HepG2 (cell line): ENCODE data around the gene SYT13. TPM values are rescaled to one million over a fixed set of nuclear protein-coding genes. Genes with fewer than 3 reads are reported as not detected.

ENCODE experiments used
- ATAC-seq: fragments of 200-7000 bp; cut with Tn5 transposase; 3 replicates; pipeline ENCODE4 v1.9.1; 2020; ENCODE audit warnings: mild to moderate bottlenecking, moderate library complexity
- BruUV-seq: library from RNA; stranded (reverse); fragments of 400-500 nt; replicated peaks from 2 replicates; lab custom pipeline; 2021; lab: Mats Ljungman, UMichigan
- CTCF ChIA-PET: fragments of 300-600 bp; formaldehyde crosslinking; extraction: SDS; loops from one replicate; lab custom pipeline; 2021; ENCODE audit warnings: low total read pairs, inconsistent platforms, low intra/inter-chr PET ratio; lab: Yijun Ruan, JAX
- POLR2A ChIA-PET: fragments of 350-600 bp; sonication (Branson Sonifier 250); formaldehyde crosslinking; loops from one replicate; lab custom pipeline; 2020; ENCODE audit warnings: antibody characterized with exemption, inconsistent platforms; lab: Yijun Ruan, JAX
- DNase-seq: peaks from one replicate; pipeline ENCODE4 v3.0.0-alpha.2; 2015; ENCODE audit warnings: low spot score
- FAIRE-seq: peaks from 3 replicates; lab custom pipeline; 2011; peaks lifted over from hg19 to GRCh38; lab: Jason Lieb, UNC
- H2AFZ ChIP-seq: one replicate; pipeline ENCODE4 v1.6.1; 2011; ENCODE audit warnings: low read length, inconsistent platforms
- H3K27ac ChIP-seq: fragments of 300-600 bp; 3 replicates; pipeline ENCODE4 v1.8.0; 2011; ENCODE audit warnings: mixed run types, mild to moderate bottlenecking, mixed read lengths, low read length, inconsistent platforms; ENCODE audit not compliant: insufficient read depth; ENCODE audit errors: extremely low read length
- H3K27me3 ChIP-seq, 2 experiments: fragments of 200-600 bp in 1 of 2; 2 replicates in 1 of 2; 3 replicates in 1 of 2; pipeline versions ENCODE4 v1.6.0 to v1.8.0; 2011; ENCODE audit warnings: low read length in 2 of 2, mild to moderate bottlenecking in 2 of 2, moderate library complexity in 2 of 2, inconsistent platforms in 1 of 2; ENCODE audit not compliant: insufficient read depth in 2 of 2, control insufficient read depth in 1 of 2
- H3K36me3 ChIP-seq, 2 experiments: fragments of 200-600 bp in 1 of 2; replicated peaks in 1 of 2; 2 replicates in 1 of 2; 3 replicates in 1 of 2; pipeline versions ENCODE4 v1.5.1 to v1.8.0; 2011; ENCODE audit warnings: low read length in 2 of 2, inconsistent platforms in 1 of 2; ENCODE audit not compliant: insufficient read depth in 2 of 2, control insufficient read depth in 1 of 2
- H3K4me1 ChIP-seq: 2 replicates; pipeline ENCODE4 v1.5.1; 2012; ENCODE audit warnings: low read length, inconsistent platforms; ENCODE audit not compliant: insufficient read depth
- H3K4me2 ChIP-seq: 2 replicates; pipeline ENCODE4 v1.6.0; 2011; ENCODE audit warnings: low read depth, low read length, inconsistent platforms
- H3K4me3 ChIP-seq, 3 experiments: fragments of 200-600 bp in 1 of 3; sonication (generic), shearing (Covaris generic) in 1 of 3; replicated peaks in 1 of 3; 2 replicates each; pipeline ENCODE4 v1.5.1; 2011 to 2016; ENCODE audit warnings: low read length in 3 of 3, inconsistent platforms in 2 of 3, low read depth in 2 of 3, mild to moderate bottlenecking in 2 of 3, control low read depth in 1 of 3, mixed read lengths in 1 of 3; ENCODE audit not compliant: insufficient read depth in 1 of 3
- H3K79me2 ChIP-seq: one replicate; pipeline ENCODE4 v1.6.1; 2011; ENCODE audit warnings: low read length, inconsistent platforms; ENCODE audit not compliant: insufficient read depth
- H3K9ac ChIP-seq: 2 replicates; pipeline ENCODE4 v1.6.0; 2011; ENCODE audit warnings: mild to moderate bottlenecking, low read depth, low read length, inconsistent platforms; ENCODE audit not compliant: insufficient read depth
- H3K9me3 ChIP-seq: 2 replicates; pipeline ENCODE4 v1.5.1; 2012; ENCODE audit warnings: mild to moderate bottlenecking, low read length
- H4K20me1 ChIP-seq: 2 replicates; pipeline ENCODE4 v1.6.0; 2011; ENCODE audit warnings: inconsistent platforms, mild to moderate bottlenecking, low read length, moderate library complexity; ENCODE audit not compliant: insufficient read depth
- KLF11 ChIP-seq: IDR thresholded peaks from 2 replicates; pipeline ENCODE4 v1.6.1; 2016; ENCODE audit warnings: missing compliant biosample characterization
- MAZ ChIP-seq, 2 experiments: sonication (generic) in 1 of 2; formaldehyde crosslinking in 1 of 2; IDR thresholded peaks; 2 replicates each; pipeline versions ENCODE4 v1.5.0 to v1.6.1; 2012 to 2020; ENCODE audit warnings: low read depth in 2 of 2, mild to moderate bottlenecking in 2 of 2, borderline replicate concordance in 1 of 2, improper control_type of control experiment in 1 of 2, low read length in 1 of 2, missing genetic modification reagents in 1 of 2, moderate library complexity in 1 of 2
- MXI1 ChIP-seq: IDR thresholded peaks from 3 replicates; pipeline ENCODE4 v1.6.1; 2012; ENCODE audit warnings: low read depth, low read length, inconsistent platforms, borderline replicate concordance
- NR2F2 ChIP-seq: IDR thresholded peaks from 2 replicates; pipeline ENCODE4 v1.6.1; 2012; ENCODE audit warnings: low read depth, inconsistent platforms, borderline replicate concordance
- RBM22 ChIP-seq: fragments of 200-400 bp; formaldehyde crosslinking; optimal IDR thresholded peaks from 2 replicates; pipeline ENCODE3; 2017; ENCODE audit warnings: mild to moderate bottlenecking, low read length, moderate library complexity
- REL ChIP-seq: sonication (generic); formaldehyde crosslinking; conservative IDR thresholded peaks from 2 replicates; pipeline ENCODE4 v1.8.0; 2022; ENCODE audit warnings: mild to moderate bottlenecking, missing genetic modification reagents, moderate library complexity
- SRY ChIP-seq: sonication (generic); formaldehyde crosslinking; IDR thresholded peaks from 2 replicates; pipeline ENCODE4 v1.8.0; 2022; ENCODE audit warnings: mild to moderate bottlenecking, missing genetic modification reagents
- TCF7L2 ChIP-seq: IDR thresholded peaks from 2 replicates; pipeline ENCODE4 v1.6.1; 2011; ENCODE audit warnings: mild to moderate bottlenecking, low read depth, low read length, moderate library complexity
- ZNF296 ChIP-seq: sonication (generic); formaldehyde crosslinking; conservative IDR thresholded peaks from 2 replicates; pipeline ENCODE4 v1.5.0; 2020; ENCODE audit warnings: mild to moderate bottlenecking, missing genetic modification reagents
- ZNF615 ChIP-seq: sonication (generic); formaldehyde crosslinking; IDR thresholded peaks from 2 replicates; pipeline ENCODE4 v1.5.0; 2020; ENCODE audit warnings: mild to moderate bottlenecking, missing genetic modification reagents, borderline replicate concordance
- ZNF768 ChIP-seq: sonication (generic); formaldehyde crosslinking; IDR thresholded peaks from 2 replicates; pipeline ENCODE4 v1.4.0; 2020; ENCODE audit warnings: missing genetic modification reagents
- ZNF891 ChIP-seq: sonication (generic); formaldehyde crosslinking; IDR thresholded peaks from 2 replicates; pipeline ENCODE4 v1.5.0; 2020; ENCODE audit warnings: mild to moderate bottlenecking, missing genetic modification reagents
- ZZZ3 ChIP-seq: sonication (generic); formaldehyde crosslinking; IDR thresholded peaks from 2 replicates; pipeline ENCODE4 v1.4.0; 2020; ENCODE audit warnings: missing genetic modification reagents, mild to moderate bottlenecking, borderline replicate concordance
- WGBS: methylation state at CpG from one replicate; pipeline ENCODE4 v1.1.6; 2017; ENCODE audit warnings: low lambda C conversion rate; 5-methylcytosine and 5-hydroxymethylcytosine counted together
- in situ Hi-C: cut with HindIII; loops from 2 replicates; pipeline ENCODE4 v1.10.0; 2017; ENCODE audit warnings: low pct_unique_long_range_greater_than_20kb; ENCODE audit not compliant: extremely low pct_ligation_motif_present
- intact Hi-C: fragments of 100-400 bp; cut with micrococcal nuclease; formaldehyde crosslinking; loops from one replicate; pipeline ENCODE4 v1.10.0; 2022; ENCODE audit not compliant: unreplicated experiment
- polyA plus RNA-seq, 8 experiments: library from polyadenylated mRNA; depleted of rRNA in 3 of 8; stranded (reverse) in 7 of 8; unstranded in 1 of 8; fragments of >200 nt; fragmentation: Illumina TruSeq in 4 of 8; extraction: Trizol in 4 of 8; gene quantifications; 2 replicates each; pipeline versions ENCODE4 v1.2.1 to v1.2.3, GENCODE V29; 2011 to 2016; ENCODE audit warnings: low read depth in 4 of 8, missing spikeins in 1 of 8, mixed read lengths in 1 of 8; ENCODE audit not compliant: insufficient read depth in 1 of 8
- total RNA-seq, 5 experiments: library from RNA; depleted of rRNA; stranded (reverse); fragments of >200 nt; fragmentation: Illumina TruSeq; extraction: Trizol; gene quantifications; 2 replicates each; pipeline ENCODE4 v1.2.3, GENCODE V29; 2016; ENCODE audit warnings: low read depth in 1 of 5
- TF ChIP-seq, protein P1 (sequence below): sonication (generic); formaldehyde crosslinking; IDR thresholded peaks from 2 replicates; pipeline ENCODE4 v1.4.0; 2020; ENCODE audit warnings: mild to moderate bottlenecking, missing genetic modification reagents
- TF ChIP-seq, protein P2 (sequence below): sonication (generic); formaldehyde crosslinking; IDR thresholded peaks from 2 replicates; pipeline ENCODE4 v1.5.0; 2020; ENCODE audit warnings: mild to moderate bottlenecking, missing genetic modification reagents
- TF ChIP-seq, protein P3 (sequence below): sonication (generic); formaldehyde crosslinking; IDR thresholded peaks from 2 replicates; pipeline ENCODE4 v1.5.0; 2020; ENCODE audit warnings: missing genetic modification reagents, mild to moderate bottlenecking, borderline replicate concordance

Gene SYT13
- total and polyA plus RNA-seq, 2 of the 13 experiments (the other 11 are each of a cell fraction or from before 2014, with no cell fraction given) = 0.02 to 0.13 TPM

DNA sequence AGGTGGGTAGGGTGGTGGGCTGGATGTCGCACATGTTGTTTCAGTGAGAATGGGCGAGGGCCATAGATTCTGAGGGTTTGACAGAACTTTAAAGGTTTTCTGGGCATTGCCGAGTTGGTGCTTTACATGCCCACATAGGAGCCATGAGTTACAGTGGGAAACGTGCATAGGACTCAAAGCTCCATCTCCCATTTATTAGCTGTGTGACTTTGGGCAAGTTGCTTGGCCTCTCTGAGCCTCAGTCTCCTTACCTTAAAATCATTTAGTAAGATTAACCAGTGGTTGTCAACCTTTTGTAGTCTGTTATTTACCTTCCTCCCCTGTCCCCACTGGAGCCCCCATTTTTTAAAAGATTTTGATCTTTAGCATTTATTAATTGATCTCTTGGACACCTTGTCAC is 67.4 kb downstream of the SYT13 start:
- Histone ChIP-seq H3K4me1 (no peaks in the 10 kb centered on the region), H3K9me3 (no peaks in the 10 kb centered on the region), H3K79me2 (no peaks in the 10 kb centered on the region), H3K27me3 (no peaks in the 10 kb centered on the region), H4K20me1 (no peaks in the 10 kb centered on the region), H3K4me3 (no peak overlapping the region), H3K9ac (no peak overlapping the region), H3K36me3 (no peaks in the 10 kb centered on the region), H3K4me2 (no peak overlapping the region), H2AFZ (no peak overlapping the region), H3K27ac (no peak overlapping the region)
- no TSS peak for BruUV-seq
- ChIA-PET POLR2A (no interaction called here), CTCF (no interaction called here)
- 84% methylated on average over 4 of the region's 4 CpGs for WGBS
- ATAC-seq (no peak), DNase-seq (no peak), FAIRE-seq (no peak)
- in situ Hi-C loops = no loop called here
- intact Hi-C loops = no loop called here
- TF ChIP-seq KLF11 (CRISPR knock-in tag) (no peak), ZNF768 (peak; percentile 52; the same call in 1 of the 2 replicates)
- TF ChIP-seq, all 625 proteins: peak for 1

DNA sequence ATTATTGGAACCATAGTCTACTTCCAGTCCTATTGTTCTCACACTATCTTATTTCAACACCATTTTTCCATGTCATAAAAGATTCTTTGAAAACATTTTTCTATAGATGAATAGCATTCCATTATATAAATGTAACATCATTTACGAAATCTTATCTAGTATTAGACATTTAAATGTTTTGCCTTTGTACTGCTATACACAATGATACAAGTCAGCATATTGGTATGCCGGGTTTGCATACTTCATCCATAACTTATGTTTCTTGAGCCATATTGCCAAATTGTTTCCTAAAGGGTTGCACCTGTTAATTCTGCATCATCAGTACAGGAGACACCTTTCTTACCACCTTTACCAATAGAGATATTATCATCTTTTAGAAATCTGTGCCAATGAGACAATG is 68.2 kb downstream of the SYT13 start:
- 89% methylated on average over 2 of the region's 2 CpGs for WGBS
- intact Hi-C loops = no loop called here
- TF ChIP-seq REL (CRISPR knock-in tag) (no peak), SRY (CRISPR knock-in tag) (no peak), MAZ (IDR thresholded peaks at IDR 0.05; ENCODE audit: borderline replicate concordance, low read depth, low read length) (no peak), MAZ (CRISPR knock-in tag; IDR thresholded peaks at IDR 0.05; ENCODE audit: low read depth) (no peak), MXI1 (no peak), TCF7L2 (no peak), NR2F2 (no peak), ZNF615 (CRISPR knock-in tag) (no peak), ZZZ3 (no peak), RBM22 (no peak), ZNF296 (CRISPR knock-in tag) (no peak), ZNF891 (CRISPR knock-in tag) (no peak)
- TF ChIP-seq, protein P1, sequence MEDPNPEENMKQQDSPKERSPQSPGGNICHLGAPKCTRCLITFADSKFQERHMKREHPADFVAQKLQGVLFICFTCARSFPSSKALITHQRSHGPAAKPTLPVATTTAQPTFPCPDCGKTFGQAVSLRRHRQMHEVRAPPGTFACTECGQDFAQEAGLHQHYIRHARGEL (CRISPR knock-in tag) = no peak
- TF ChIP-seq, protein P2, sequence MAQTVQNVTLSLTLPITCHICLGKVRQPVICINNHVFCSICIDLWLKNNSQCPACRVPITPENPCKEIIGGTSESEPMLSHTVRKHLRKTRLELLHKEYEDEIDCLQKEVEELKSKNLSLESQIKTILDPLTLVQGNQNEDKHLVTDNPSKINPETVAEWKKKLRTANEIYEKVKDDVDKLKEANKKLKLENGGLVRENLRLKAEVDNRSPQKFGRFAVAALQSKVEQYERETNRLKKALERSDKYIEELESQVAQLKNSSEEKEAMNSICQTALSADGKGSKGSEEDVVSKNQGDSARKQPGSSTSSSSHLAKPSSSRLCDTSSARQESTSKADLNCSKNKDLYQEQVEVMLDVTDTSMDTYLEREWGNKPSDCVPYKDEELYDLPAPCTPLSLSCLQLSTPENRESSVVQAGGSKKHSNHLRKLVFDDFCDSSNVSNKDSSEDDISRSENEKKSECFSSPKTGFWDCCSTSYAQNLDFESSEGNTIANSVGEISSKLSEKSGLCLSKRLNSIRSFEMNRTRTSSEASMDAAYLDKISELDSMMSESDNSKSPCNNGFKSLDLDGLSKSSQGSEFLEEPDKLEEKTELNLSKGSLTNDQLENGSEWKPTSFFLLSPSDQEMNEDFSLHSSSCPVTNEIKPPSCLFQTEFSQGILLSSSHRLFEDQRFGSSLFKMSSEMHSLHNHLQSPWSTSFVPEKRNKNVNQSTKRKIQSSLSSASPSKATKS (CRISPR knock-in tag) = no peak
- TF ChIP-seq, protein P3, sequence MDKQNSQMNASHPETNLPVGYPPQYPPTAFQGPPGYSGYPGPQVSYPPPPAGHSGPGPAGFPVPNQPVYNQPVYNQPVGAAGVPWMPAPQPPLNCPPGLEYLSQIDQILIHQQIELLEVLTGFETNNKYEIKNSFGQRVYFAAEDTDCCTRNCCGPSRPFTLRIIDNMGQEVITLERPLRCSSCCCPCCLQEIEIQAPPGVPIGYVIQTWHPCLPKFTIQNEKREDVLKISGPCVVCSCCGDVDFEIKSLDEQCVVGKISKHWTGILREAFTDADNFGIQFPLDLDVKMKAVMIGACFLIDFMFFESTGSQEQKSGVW (CRISPR knock-in tag) = no peak

More for the DNA sequence above, 68.2 kb downstream of the SYT13 start:
- H3K36me3 ChIP-seq = peaks cover 0 to 3% of the 10 kb centered on the region in 2 experiments; a peak in 2 of 5 replicates
- POLR2A ChIA-PET = no interaction called here
- in situ Hi-C loops = no loop called here
- H3K4me1 ChIP-seq = no peaks in the 10 kb centered on the region
- no TSS peak for BruUV-seq
- no peaks in the 10 kb centered on the region for H3K79me2 ChIP-seq
- no peak for ATAC-seq
- no peaks in the 10 kb centered on the region for H3K9me3 ChIP-seq
- no peaks in the 10 kb centered on the region for H4K20me1 ChIP-seq
- CTCF ChIA-PET = no interaction called here
- H3K27me3 ChIP-seq = no peaks in the 10 kb centered on the region
- H3K4me2 ChIP-seq = no peak overlapping the region
- FAIRE-seq = no peak
- H2AFZ ChIP-seq = no peak overlapping the region
- no peak for DNase-seq
- no peak overlapping the region for H3K27ac ChIP-seq
- no peak overlapping the region for H3K4me3 ChIP-seq
- no peak overlapping the region for H3K9ac ChIP-seq
